GM12873 (cell line): ENCODE data around the gene P3R3URF.

Source experiments
- TF ChIP-seq, protein P1 (sequence below): IDR thresholded peaks from 2 replicates; pipeline ENCODE4 v1.5.1; 2012; ENCODE audit warnings: low read depth, mild to moderate bottlenecking, moderate library complexity, low read length, control low read depth; ENCODE audit not compliant: insufficient read depth; ENCODE audit errors: missing control alignments

The P3R3URF gene

DNA sequence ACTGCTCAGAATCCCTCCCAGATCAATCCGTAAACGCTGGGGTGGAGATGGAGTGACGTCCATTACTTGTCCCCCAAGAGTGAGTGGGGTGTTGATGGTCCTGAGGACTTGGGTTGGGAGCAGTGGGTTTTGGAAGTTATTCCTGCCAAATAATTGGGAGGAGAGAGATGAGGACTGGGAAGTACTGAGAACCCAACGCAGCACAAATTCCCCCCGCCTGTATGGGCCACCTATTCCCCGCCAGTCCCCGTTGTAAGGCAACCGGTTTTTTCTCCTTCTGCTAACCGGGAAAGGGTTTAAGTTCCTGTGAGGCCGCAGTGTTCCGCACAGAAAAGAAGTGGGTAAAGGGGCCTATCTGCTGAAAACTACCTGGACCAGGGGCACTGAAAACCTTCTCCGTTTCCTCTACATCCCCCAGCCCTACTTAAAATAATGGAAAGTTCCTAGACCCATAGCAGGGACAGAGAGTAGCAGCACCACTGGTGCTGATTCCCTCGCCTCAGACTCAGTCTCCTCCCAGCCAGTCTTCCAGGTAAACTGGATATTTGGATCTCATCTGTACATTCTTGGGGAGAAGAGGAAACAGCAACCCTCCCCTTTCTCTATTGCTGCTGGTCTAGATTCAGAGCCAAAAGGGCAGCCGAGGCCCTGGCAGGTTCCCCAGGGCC is 27.6 kb upstream of the P3R3URF start:
- TF ChIP-seq, protein P1, sequence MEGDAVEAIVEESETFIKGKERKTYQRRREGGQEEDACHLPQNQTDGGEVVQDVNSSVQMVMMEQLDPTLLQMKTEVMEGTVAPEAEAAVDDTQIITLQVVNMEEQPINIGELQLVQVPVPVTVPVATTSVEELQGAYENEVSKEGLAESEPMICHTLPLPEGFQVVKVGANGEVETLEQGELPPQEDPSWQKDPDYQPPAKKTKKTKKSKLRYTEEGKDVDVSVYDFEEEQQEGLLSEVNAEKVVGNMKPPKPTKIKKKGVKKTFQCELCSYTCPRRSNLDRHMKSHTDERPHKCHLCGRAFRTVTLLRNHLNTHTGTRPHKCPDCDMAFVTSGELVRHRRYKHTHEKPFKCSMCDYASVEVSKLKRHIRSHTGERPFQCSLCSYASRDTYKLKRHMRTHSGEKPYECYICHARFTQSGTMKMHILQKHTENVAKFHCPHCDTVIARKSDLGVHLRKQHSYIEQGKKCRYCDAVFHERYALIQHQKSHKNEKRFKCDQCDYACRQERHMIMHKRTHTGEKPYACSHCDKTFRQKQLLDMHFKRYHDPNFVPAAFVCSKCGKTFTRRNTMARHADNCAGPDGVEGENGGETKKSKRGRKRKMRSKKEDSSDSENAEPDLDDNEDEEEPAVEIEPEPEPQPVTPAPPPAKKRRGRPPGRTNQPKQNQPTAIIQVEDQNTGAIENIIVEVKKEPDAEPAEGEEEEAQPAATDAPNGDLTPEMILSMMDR: no peak

DNA sequence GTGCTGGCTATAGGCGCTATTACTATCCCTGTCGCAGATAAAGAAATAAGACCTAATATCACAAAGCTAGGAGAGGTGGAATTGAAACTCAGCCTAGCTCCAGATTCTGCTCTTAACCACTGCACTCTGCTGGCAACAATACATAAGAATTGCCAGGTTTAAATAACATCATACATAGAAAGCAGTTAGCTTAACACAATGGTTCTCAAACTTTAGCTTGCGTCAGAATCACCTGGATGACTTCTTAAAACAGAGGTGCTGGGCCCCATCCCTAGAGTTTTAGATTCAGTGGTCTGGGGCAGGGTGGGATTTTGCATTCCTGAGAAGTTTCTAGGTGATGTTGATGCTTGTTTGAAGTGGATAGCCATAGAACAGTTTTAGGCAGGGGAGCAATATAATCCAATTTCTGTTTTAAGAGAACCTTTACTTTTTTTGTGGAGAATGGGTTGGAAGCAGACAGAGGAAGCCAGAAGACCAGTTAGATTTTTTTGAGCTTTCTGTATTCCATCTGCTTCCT is 23.0 kb upstream of the P3R3URF start:
- TF ChIP-seq, protein P1: no peak

DNA sequence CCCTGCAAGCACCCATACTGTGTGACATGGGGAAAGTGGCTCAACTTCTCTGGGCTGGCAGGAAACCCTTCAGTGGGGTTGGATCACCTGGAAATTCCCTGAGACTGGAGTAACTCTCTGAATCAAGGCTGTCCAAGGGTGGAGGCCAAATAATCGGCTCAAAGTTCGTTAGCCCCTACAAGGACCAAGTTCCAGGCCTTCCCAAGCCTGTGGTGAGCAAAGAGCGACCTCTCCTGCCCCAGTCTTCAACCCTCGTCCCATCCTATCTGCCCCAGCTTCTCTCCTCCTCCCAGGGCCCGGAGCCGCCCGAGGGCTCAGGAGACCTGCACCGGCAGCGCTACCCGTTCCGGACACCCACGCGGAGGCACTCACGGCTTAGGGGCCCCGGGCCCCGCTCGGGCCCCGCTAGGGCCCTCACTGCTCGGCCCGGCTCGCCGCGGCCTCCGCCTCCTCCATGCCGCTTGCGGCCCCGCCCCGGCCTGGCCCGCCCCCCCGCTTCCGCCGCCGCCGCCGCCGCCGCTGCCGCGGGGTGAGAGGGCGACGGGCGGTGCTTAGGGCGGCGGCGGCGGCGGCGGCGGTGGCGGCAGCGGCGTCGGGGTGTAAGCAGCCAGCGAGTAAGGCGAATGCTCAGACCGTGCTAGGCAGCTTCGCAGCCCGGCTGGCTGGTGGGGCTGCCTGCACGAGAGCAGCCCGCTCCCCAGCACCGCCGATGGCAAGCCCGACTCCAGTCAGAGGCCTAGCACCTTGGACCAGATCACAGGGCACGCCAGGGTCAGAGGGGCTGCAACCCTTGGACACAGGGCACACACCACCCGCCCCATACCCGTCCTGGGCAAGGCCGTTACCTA is 21.9 kb upstream of the P3R3URF start, which contains the start of gene POMGNT1:
TSS of gene POMGNT1 (minus strand) at position 471 of the 848 bp plus-strand sequence. CDS start 613 bp downstream, outside the sequence.
- TF ChIP-seq, protein P1: no peak

DNA sequence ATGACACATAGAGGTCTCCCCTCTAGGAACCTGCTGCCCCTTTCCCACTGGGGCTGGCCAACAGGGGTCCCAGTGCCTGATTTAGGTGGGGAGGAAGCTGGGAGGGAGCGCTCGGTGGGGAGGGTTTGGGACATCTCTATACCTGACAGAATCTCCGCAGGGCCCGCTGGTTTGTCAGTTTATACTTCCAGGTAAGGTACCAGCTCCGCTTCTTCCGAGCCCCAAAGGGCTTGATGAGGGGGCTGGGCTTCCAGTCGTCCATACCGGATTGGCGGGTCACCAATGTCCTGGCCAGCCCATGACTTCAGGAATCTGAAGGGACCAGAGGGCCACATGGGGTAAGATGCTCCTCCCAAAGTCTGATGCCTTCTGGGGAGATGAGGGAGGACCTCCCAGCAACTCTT is 21.3 kb upstream of the P3R3URF start:
- TF ChIP-seq, protein P1: no peak

DNA sequence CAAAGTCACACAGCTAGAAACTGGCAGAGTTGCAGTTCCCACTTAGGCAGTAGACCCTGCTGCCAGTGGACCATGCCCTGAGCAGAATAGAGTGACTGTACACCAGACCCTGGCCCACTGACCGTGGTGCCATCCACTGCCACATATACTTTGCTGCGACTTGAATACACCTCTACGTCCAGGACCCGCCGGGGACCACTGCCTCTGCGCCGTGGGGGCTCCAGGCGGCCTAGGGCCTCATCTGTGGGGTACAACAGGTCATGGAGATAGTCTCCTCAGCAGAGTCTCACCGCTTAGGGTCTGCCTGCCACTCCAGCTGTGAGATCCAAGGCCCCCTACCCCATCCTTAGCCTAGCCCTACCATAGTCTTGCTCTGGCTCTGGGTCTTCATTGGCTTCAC is 20.3 kb upstream of the P3R3URF start:
- TF ChIP-seq, protein P1: no peak

DNA sequence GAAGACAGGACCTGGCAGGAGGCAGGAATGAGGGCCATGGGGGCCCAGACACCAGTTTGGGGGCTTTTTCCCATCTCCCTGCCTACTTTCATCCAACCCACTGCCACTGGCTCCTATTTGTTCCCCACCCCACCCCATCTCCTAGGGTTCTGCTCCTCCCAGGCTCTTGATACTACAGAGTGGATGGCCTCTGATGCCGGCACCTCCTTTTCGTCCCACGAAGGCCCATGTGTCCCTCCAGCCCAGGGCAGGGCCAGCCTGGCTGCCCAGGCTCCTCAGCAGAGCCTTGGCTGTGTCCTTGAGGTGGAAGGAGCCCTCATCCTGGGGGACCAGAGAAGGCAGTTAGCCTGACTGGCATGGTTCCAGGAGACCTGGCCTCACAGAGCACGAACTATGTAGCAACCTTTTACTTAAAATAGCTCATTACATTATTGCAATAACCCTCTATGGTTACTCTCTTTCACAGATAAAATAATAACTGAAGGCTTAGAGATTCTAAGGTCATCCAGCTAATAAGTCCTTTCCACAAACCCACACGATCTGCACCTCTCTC is 18.4 kb upstream of the P3R3URF start:
- TF ChIP-seq, protein P1: no peak
